Glutamatergic neuron (in vitro differentiated cells): ENCODE results near the gene PEPD. TPM values are rescaled to one million over a fixed set of nuclear protein-coding genes. Genes with fewer than 3 reads are reported as not detected.

ENCODE experiments used
- DNase-seq: peaks from one replicate; pipeline ENCODE4 v3.0.0; 2022
- H3K27ac Mint-ChIP-seq: one replicate; pipeline ENCODE4 v1.8.0; 2020; ENCODE audit warnings: mild to moderate bottlenecking, mixed read lengths, inconsistent platforms; ENCODE audit not compliant: unreplicated experiment
- H3K27me3 Mint-ChIP-seq: one replicate; pipeline ENCODE4 v1.8.0; 2020; ENCODE audit warnings: mild to moderate bottlenecking, moderate library complexity, mixed read lengths, inconsistent platforms; ENCODE audit not compliant: unreplicated experiment
- H3K36me3 Mint-ChIP-seq: one replicate; pipeline ENCODE4 v1.8.0; 2020; ENCODE audit warnings: mild to moderate bottlenecking, mixed read lengths, inconsistent platforms; ENCODE audit not compliant: unreplicated experiment
- H3K4me1 Mint-ChIP-seq: one replicate; pipeline ENCODE4 v1.8.0; 2020; ENCODE audit warnings: mild to moderate bottlenecking, low read depth, mixed read lengths, inconsistent platforms; ENCODE audit not compliant: unreplicated experiment
- H3K4me3 Mint-ChIP-seq: one replicate; pipeline ENCODE4 v1.8.0; 2020; ENCODE audit warnings: mild to moderate bottlenecking, mixed read lengths, inconsistent platforms; ENCODE audit not compliant: unreplicated experiment
- H3K9me3 Mint-ChIP-seq: one replicate; pipeline ENCODE4 v1.8.0; 2020; ENCODE audit warnings: mild to moderate bottlenecking, moderate library complexity, mixed read lengths, inconsistent platforms; ENCODE audit not compliant: unreplicated experiment
- total RNA-seq: library from RNA; stranded (reverse); fragmentation: NEBNext Ultra II Directional; extraction: Animal tissue kit (Norgen Biotek cat#: 25700); gene quantifications from one replicate; pipeline ENCODE4 v1.2.1, GENCODE V29; 2021; ENCODE audit not compliant: unreplicated experiment
- TF ChIP-seq, protein P1 (sequence below): fragments of 200-600 bp; sonication (generic); IDR thresholded peaks from one replicate; pipeline ENCODE4 v1.5.0; 2021; ENCODE audit not compliant: partially characterized antibody, unreplicated experiment

PEPD gene
- total RNA-seq, 1 donor from 2014 or later: 93.3 TPM

- DNase-seq: no peak
- H3K27me3 Mint-ChIP-seq: peaks cover 11% of the 10 kb centered on the region
- peak overlapping the region; percentile 94 for H3K4me3 Mint-ChIP-seq
- peak overlapping the region; percentile 96 for H3K27ac Mint-ChIP-seq
- H3K4me1 Mint-ChIP-seq: peaks cover 38% of the 10 kb centered on the region
- peaks cover 9% of the 10 kb centered on the region for H3K9me3 Mint-ChIP-seq
- TF ChIP-seq, protein P1, sequence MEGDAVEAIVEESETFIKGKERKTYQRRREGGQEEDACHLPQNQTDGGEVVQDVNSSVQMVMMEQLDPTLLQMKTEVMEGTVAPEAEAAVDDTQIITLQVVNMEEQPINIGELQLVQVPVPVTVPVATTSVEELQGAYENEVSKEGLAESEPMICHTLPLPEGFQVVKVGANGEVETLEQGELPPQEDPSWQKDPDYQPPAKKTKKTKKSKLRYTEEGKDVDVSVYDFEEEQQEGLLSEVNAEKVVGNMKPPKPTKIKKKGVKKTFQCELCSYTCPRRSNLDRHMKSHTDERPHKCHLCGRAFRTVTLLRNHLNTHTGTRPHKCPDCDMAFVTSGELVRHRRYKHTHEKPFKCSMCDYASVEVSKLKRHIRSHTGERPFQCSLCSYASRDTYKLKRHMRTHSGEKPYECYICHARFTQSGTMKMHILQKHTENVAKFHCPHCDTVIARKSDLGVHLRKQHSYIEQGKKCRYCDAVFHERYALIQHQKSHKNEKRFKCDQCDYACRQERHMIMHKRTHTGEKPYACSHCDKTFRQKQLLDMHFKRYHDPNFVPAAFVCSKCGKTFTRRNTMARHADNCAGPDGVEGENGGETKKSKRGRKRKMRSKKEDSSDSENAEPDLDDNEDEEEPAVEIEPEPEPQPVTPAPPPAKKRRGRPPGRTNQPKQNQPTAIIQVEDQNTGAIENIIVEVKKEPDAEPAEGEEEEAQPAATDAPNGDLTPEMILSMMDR: no peak
- peaks cover 5% of the 10 kb centered on the region for H3K36me3 Mint-ChIP-seq
Observed at GRCh38 chr19:33375156-33375836, 146.3 kb downstream of the PEPD start.

DNA sequence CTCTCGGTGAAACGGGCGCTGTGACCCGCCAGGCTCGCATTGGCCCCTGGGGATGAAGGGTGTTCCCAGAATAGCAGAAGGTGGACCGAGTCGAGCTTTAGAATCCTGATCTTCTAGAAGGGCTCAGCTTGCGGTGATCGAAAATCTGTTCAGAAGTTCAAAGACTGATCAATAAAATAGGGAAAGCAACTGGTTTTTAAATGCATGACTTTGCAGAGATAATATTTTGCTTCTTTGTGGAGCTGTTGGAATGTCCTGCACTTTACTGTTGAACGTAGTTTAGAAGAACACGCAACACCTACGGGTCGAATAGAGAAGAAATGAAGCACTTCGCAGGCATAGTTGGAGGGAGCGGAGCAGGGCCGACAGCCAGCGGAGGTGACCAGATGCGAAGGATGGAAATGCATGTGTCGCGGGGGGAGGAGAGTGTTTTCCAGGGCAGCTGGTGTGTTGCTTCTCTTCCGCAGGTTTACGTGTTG, 147.3 kb downstream of the PEPD start:
- peak overlapping the region; percentile 96 for H3K27ac Mint-ChIP-seq

DNA sequence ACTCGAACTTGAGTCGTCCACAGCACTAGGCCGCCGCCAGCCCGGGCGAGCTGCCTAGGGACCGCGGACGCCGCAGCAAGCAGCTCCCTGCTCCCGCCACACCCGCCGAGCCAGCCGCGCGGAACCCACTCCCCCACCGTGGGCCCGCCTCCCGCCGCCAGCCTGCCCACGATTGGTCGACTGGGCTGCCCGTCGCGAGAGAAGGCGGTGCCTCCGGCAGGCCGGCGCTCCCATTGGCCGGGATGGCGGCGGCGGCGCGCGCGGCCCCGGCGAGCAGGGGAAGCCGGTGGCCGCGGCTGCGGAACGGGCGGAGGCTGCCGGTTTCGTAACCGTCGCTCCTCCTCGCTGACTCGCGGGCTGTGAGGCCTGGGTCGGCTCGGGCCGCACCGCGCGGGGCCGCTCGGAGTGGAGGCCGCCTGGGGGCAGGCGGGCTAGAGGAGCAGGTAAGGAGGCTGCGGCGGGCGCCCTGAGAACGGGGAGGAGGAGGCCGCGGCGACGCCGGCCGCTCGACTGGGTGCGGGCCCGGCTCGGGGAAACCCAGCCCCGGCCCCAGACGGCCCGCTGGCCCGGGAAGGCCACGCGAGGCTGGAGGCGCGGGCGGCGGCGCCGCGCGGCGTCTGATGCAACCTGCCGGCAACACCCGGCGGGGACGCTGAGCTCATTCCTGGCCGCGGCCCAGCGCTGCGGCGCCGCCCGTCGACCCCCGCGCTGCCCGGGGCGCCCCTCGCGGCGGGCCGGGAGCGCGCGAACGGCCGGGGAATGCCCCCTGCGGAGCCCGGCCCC, 147.9 kb downstream of the PEPD start, which contains the start of gene CEBPG:
TSS of gene CEBPG (plus strand) at position 257 of the 783 bp plus-strand sequence. CDS start 5,531 bp downstream, outside the sequence.
- H3K36me3 Mint-ChIP-seq: peaks cover 5% of the 10 kb centered on the region
- TF ChIP-seq, protein P1: no peak
- peak; percentile 98 for DNase-seq
- H3K9me3 Mint-ChIP-seq: peaks cover 9% of the 10 kb centered on the region
- peaks cover 7% of the 10 kb centered on the region for H3K27me3 Mint-ChIP-seq
- H3K27ac Mint-ChIP-seq: peak within 1 kb of the TSS; percentile 96
- H3K4me3 Mint-ChIP-seq: peak within 1 kb of the TSS; percentile 94
- H3K4me1 Mint-ChIP-seq: peaks cover 28% of the 10 kb centered on the region

More for the DNA sequence above, 147.3 kb downstream of the PEPD start:
- TF ChIP-seq, protein P1: peak; percentile 15
- Mint-ChIP-seq H3K9me3 (peaks cover 9% of the 10 kb centered on the region), H3K4me3 (peak overlapping the region; percentile 94), H3K4me1 (peaks cover 34% of the 10 kb centered on the region), H3K36me3 (peaks cover 5% of the 10 kb centered on the region), H3K27me3 (peaks cover 11% of the 10 kb centered on the region)
- no peak for DNase-seq

DNA sequence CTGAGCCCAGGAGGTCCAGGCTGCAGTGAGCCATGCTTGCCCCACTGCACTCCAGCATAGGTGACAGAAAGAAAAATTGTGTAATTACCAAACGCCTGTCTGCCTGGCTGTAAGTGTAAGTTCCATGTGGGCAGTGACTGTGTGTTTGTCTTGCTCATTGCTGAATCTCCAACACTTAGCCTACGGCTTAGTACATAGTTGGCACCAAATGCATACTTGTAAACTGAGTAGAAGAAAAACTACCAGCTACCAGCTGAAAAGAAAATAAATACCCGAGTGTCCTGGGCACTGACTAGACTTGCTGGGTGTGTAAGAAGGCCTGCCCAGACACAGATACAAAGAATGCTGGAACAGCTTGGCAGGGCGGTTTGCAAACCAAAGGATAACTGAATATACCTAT, 150.8 kb downstream of the PEPD start:
- Mint-ChIP-seq H3K27ac (no peak overlapping the region), H3K4me1 (peaks cover 6% of the 10 kb centered on the region), H3K9me3 (peaks cover 10% of the 10 kb centered on the region), H3K27me3 (peaks cover 9% of the 10 kb centered on the region), H3K36me3 (peaks cover 3% of the 10 kb centered on the region), H3K4me3 (no peak overlapping the region)
- TF ChIP-seq, protein P1: no peak
- no peak for DNase-seq
